ENCODE data around the gene FGG. TPM values are rescaled to one million over a fixed set of nuclear protein-coding genes. Genes with fewer than 3 reads are reported as not detected.

Gene FGG
- total RNA-seq, 2 experiments from 2014 or later: not detected

- ChIA-PET POLR2A (interaction anchor here (0.5 kb wide), 1 partner anchor 20 kb away, joined by 4 read pairs; no protein-coding TSS in a partner anchor), CTCF (interaction anchor here (0.6 kb wide), 1 partner anchor 25 kb away, joined by 3 read pairs; no protein-coding TSS in a partner anchor)
- Mint-ChIP-seq H3K4me3 (no peak overlapping the region), H3K4me1 (no peaks in the 10 kb centered on the region), H3K9me3 (ENCODE audit: low read depth) (no peaks in the 10 kb centered on the region), H3K27me3 (peaks cover 10% of the 10 kb centered on the region), H3K27ac (no peak overlapping the region), H3K36me3 (ENCODE audit: low read depth) (no peaks in the 10 kb centered on the region)
- intact Hi-C loops (cut with DNase I, micrococcal nuclease): no loop called here
- DNase-seq (no peak), ATAC-seq (no peak)
Observed at GRCh38 chr4:154583677-154584076, 28.8 kb downstream of the FGG start.

GRCh38 chr4:154583230-154583629 is 29.2 kb downstream of the FGG start:
- H3K4me1 Mint-ChIP-seq: no peaks in the 10 kb centered on the region
- intact Hi-C loops (cut with DNase I, micrococcal nuclease): no loop called here
- H3K4me3 Mint-ChIP-seq: no peak overlapping the region
- no peak overlapping the region for H3K27ac Mint-ChIP-seq
- ChIA-PET CTCF (interaction anchor here (0.6 kb wide), 1 partner anchor 57 kb away, joined by 3 read pairs; no protein-coding TSS in a partner anchor), POLR2A (interaction anchor here (0.5 kb wide), 1 partner anchor 20 kb away, joined by 4 read pairs; no protein-coding TSS in a partner anchor)
- no peak for ATAC-seq
- H3K27me3 Mint-ChIP-seq: peaks cover 10% of the 10 kb centered on the region
- no peaks in the 10 kb centered on the region for H3K9me3 Mint-ChIP-seq (ENCODE audit: low read depth)
- no peak for DNase-seq
- no peaks in the 10 kb centered on the region for H3K36me3 Mint-ChIP-seq (ENCODE audit: low read depth)

- Mint-ChIP-seq H3K27me3 (peaks cover 10% of the 10 kb centered on the region), H3K27ac (no peak overlapping the region), H3K4me1 (no peaks in the 10 kb centered on the region), H3K36me3 (ENCODE audit: low read depth) (no peaks in the 10 kb centered on the region), H3K9me3 (ENCODE audit: low read depth) (no peaks in the 10 kb centered on the region), H3K4me3 (no peak overlapping the region)
- ChIA-PET CTCF (interaction anchor here (0.6 kb wide), 2 partner anchors 57 to 385 kb away, joined by 3 read pairs; no protein-coding TSS in a partner anchor), POLR2A (no interaction called here)
- ATAC-seq: no peak
- no peak for DNase-seq
- intact Hi-C loops (cut with DNase I, micrococcal nuclease): no loop called here
Observed at GRCh38 chr4:154582723-154583122, 29.7 kb downstream of the FGG start.

- H3K4me3 Mint-ChIP-seq: no peak overlapping the region
- CTCF ChIA-PET: no interaction called here
- no peaks in the 10 kb centered on the region for H3K36me3 Mint-ChIP-seq (ENCODE audit: low read depth)
- H3K27me3 Mint-ChIP-seq: peaks cover 7% of the 10 kb centered on the region
- DNase-seq (no peak), ATAC-seq (no peak)
- no peaks in the 10 kb centered on the region for H3K4me1 Mint-ChIP-seq
- intact Hi-C loops (cut with DNase I, micrococcal nuclease): no loop called here
- POLR2A ChIA-PET: no interaction called here
- H3K9me3 Mint-ChIP-seq (ENCODE audit: low read depth): no peaks in the 10 kb centered on the region
- no peak overlapping the region for H3K27ac Mint-ChIP-seq
Observed at GRCh38 chr4:154579927-154580326, 32.5 kb downstream of the FGG start.

- POLR2A ChIA-PET: no interaction called here
- H3K36me3 Mint-ChIP-seq (ENCODE audit: low read depth): no peaks in the 10 kb centered on the region
- H3K27ac Mint-ChIP-seq: no peak overlapping the region
Observed at GRCh38 chr4:154578919-154579318, 33.5 kb downstream of the FGG start.

GRCh38 chr4:154577324-154577723 is 35.1 kb downstream of the FGG start:
- Mint-ChIP-seq H3K27me3 (peaks cover 7% of the 10 kb centered on the region), H3K36me3 (ENCODE audit: low read depth) (no peaks in the 10 kb centered on the region), H3K4me3 (no peak overlapping the region), H3K27ac (no peak overlapping the region), H3K9me3 (ENCODE audit: low read depth) (no peaks in the 10 kb centered on the region), H3K4me1 (no peaks in the 10 kb centered on the region)
- ChIA-PET POLR2A (no interaction called here), CTCF (interaction anchor here (1.1 kb wide), 1 partner anchor 18 kb away, joined by 3 read pairs; no protein-coding TSS in a partner anchor)
- intact Hi-C loops (cut with DNase I, micrococcal nuclease): no loop called here
- ATAC-seq: no peak
- no peak for DNase-seq

More at GRCh38 chr4:154578919-154579318, 33.5 kb downstream of the FGG start:
- DNase-seq: no peak
- H3K9me3 Mint-ChIP-seq (ENCODE audit: low read depth): no peaks in the 10 kb centered on the region
- intact Hi-C loops (cut with DNase I, micrococcal nuclease): no loop called here
- H3K27me3 Mint-ChIP-seq: peaks cover 7% of the 10 kb centered on the region
- CTCF ChIA-PET: no interaction called here
- no peak for ATAC-seq
- no peaks in the 10 kb centered on the region for H3K4me1 Mint-ChIP-seq
- H3K4me3 Mint-ChIP-seq: no peak overlapping the region

- intact Hi-C loops (cut with DNase I, micrococcal nuclease): no loop called here
- DNase-seq (no peak), ATAC-seq (no peak)
- Mint-ChIP-seq H3K4me3 (no peak overlapping the region), H3K9me3 (ENCODE audit: low read depth) (no peaks in the 10 kb centered on the region), H3K36me3 (ENCODE audit: low read depth) (no peaks in the 10 kb centered on the region), H3K27ac (no peak overlapping the region), H3K27me3 (peaks cover 5% of the 10 kb centered on the region), H3K4me1 (no peaks in the 10 kb centered on the region)
- ChIA-PET POLR2A (no interaction called here), CTCF (interaction anchor here (1.3 kb wide), 1 partner anchor 51 kb away, joined by 4 read pairs; no protein-coding TSS in a partner anchor)
Observed at GRCh38 chr4:154574311-154574710, 38.1 kb downstream of the FGG start.

- CTCF ChIA-PET: interaction anchor here (1.2 kb wide), 1 partner anchor 49 kb away, joined by 3 read pairs; no protein-coding TSS in a partner anchor
- no peaks in the 10 kb centered on the region for H3K9me3 Mint-ChIP-seq (ENCODE audit: low read depth)
Observed at GRCh38 chr4:154573190-154573870, 39.1 kb downstream of the FGG start.

GRCh38 chr4:154569584-154569983 is 42.9 kb downstream of the FGG start:
- ATAC-seq (no peak), DNase-seq (no peak)
- no peak overlapping the region for H3K4me3 Mint-ChIP-seq
- no peaks in the 10 kb centered on the region for H3K9me3 Mint-ChIP-seq (ENCODE audit: low read depth)
- ChIA-PET CTCF (interaction anchor here (0.5 to 2.0 kb wide), 5 partner anchors 11 to 144 kb away, joined by 3 to 10 read pairs (median 3); no protein-coding TSS in a partner anchor), POLR2A (no interaction called here)
- intact Hi-C loops (cut with DNase I, micrococcal nuclease): no loop called here
- no peaks in the 10 kb centered on the region for H3K36me3 Mint-ChIP-seq (ENCODE audit: low read depth)
- H3K4me1 Mint-ChIP-seq: no peaks in the 10 kb centered on the region
- no peak overlapping the region for H3K27ac Mint-ChIP-seq
- H3K27me3 Mint-ChIP-seq: no peaks in the 10 kb centered on the region

More at GRCh38 chr4:154573190-154573870, 39.1 kb downstream of the FGG start:
- Mint-ChIP-seq H3K36me3 (ENCODE audit: low read depth) (no peaks in the 10 kb centered on the region), H3K4me1 (no peaks in the 10 kb centered on the region), H3K4me3 (no peak overlapping the region), H3K27ac (no peak overlapping the region), H3K27me3 (peaks cover 3% of the 10 kb centered on the region)
- POLR2A ChIA-PET: no interaction called here
- intact Hi-C loops (cut with DNase I, micrococcal nuclease): no loop called here
- DNase-seq (no peak), ATAC-seq (no peak)

GRCh38 chr4:154569028-154569427 is 43.4 kb downstream of the FGG start:
- H3K36me3 Mint-ChIP-seq (ENCODE audit: low read depth): no peaks in the 10 kb centered on the region
- DNase-seq (no peak), ATAC-seq (no peak)
- ChIA-PET CTCF (interaction anchor here (0.5 to 2.0 kb wide), 6 partner anchors 10 to 1204 kb away, joined by 3 to 10 read pairs (median 3); no protein-coding TSS in a partner anchor), POLR2A (no interaction called here)
- intact Hi-C loops (cut with DNase I, micrococcal nuclease): no loop called here
- no peaks in the 10 kb centered on the region for H3K9me3 Mint-ChIP-seq (ENCODE audit: low read depth)
- H3K4me1 Mint-ChIP-seq: no peaks in the 10 kb centered on the region
- H3K27me3 Mint-ChIP-seq: no peaks in the 10 kb centered on the region
- no peak overlapping the region for H3K4me3 Mint-ChIP-seq
- no peak overlapping the region for H3K27ac Mint-ChIP-seq

- ChIA-PET POLR2A (no interaction called here), CTCF (no interaction called here)
- ATAC-seq: no peak
- Mint-ChIP-seq H3K36me3 (ENCODE audit: low read depth) (no peaks in the 10 kb centered on the region), H3K4me3 (no peak overlapping the region), H3K27me3 (peaks cover 4% of the 10 kb centered on the region), H3K4me1 (no peaks in the 10 kb centered on the region), H3K9me3 (ENCODE audit: low read depth) (no peaks in the 10 kb centered on the region), H3K27ac (no peak overlapping the region)
- intact Hi-C loops (cut with DNase I, micrococcal nuclease): no loop called here
- DNase-seq: no peak
Observed at GRCh38 chr4:154566639-154567204, 45.7 kb downstream of the FGG start.

- no peak overlapping the region for H3K4me3 Mint-ChIP-seq
Observed at GRCh38 chr4:154565704-154566103, 46.8 kb downstream of the FGG start.

More at GRCh38 chr4:154565704-154566103, 46.8 kb downstream of the FGG start:
- DNase-seq: no peak
- Mint-ChIP-seq H3K27ac (no peak overlapping the region), H3K9me3 (ENCODE audit: low read depth) (no peaks in the 10 kb centered on the region), H3K36me3 (ENCODE audit: low read depth) (no peaks in the 10 kb centered on the region), H3K4me1 (no peaks in the 10 kb centered on the region), H3K27me3 (peaks cover 7% of the 10 kb centered on the region)
- POLR2A ChIA-PET: no interaction called here
- intact Hi-C loops (cut with DNase I, micrococcal nuclease): no loop called here
- ATAC-seq: no peak
- CTCF ChIA-PET: interaction anchor here (1.7 kb wide), 1 partner anchor 13 kb away, joined by 7 read pairs; no protein-coding TSS in a partner anchor

Measured in activated CD4-positive, alpha-beta T cell treated with anti-CD3 and anti-CD28 coated beads for 36 hours (primary cell).